HG02870 (cell line): ENCODE data around the gene HSD3B1.
"Not testable (repeated sequence)": the region's sequence is repeated elsewhere in the genome, so short reads cannot be mapped to it uniquely, and the experiment has no call there.

Experiments
- ATAC-seq: cut with Tn5 transposase; IDR thresholded peaks from one replicate; pipeline ENCODE4 v1.9.1; 2021; ENCODE audit warnings: mild to moderate bottlenecking, moderate library complexity; ENCODE audit not compliant: unreplicated experiment

The HSD3B1 gene

GRCh38 chr1:119552656-119553055, 45.6 kb downstream of the HSD3B1 start:
- not testable (repeated sequence) for ATAC-seq

- ATAC-seq, result not testable (repeated sequence)
Observed at GRCh38 chr1:119553302-119554071, 46.5 kb downstream of the HSD3B1 start.

GRCh38 chr1:119554183-119554582, 47.2 kb downstream of the HSD3B1 start:
- ATAC-seq, result no peak

- ATAC-seq, result no peak
Observed at GRCh38 chr1:119556423-119556822, 49.4 kb downstream of the HSD3B1 start.

DNA sequence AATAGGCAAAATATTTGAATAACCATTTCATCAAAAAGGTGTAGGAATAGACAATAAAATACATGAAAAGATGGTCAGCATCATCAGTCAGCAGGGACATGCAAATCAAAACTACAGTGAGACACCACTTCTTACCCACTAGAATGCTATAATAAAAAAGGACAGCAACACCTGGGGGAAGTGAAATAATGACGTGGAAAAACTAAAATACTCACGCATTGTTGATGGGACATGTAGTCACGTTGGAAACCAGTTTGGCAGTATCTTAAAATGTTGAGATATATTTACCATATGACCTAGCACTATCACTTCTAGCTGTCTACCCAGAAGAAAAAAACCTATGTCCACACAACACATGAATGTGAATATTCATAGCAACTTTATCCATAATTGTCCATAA, 53.4 kb downstream of the HSD3B1 start:
- peak; percentile 41 for ATAC-seq

DNA sequence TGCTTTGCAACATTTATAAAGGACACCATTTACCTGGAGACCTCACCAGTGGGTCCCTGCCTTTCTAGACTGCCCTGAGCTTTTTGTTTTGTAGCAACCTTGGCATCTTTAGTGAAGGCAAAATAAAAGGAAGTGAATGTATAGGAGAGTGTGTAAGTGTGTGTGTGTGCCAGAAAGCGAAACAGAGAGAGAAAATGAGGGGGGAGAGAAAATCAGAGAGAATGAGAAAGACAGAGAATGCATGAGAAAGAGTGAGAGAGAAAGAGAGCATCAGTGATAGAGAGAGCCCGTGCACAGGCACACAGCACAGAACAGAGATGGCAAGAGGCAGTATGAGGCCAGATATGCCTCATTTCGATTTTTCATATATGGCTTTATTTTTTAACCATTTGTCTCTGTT, 57.5 kb downstream of the HSD3B1 start:
- peak; percentile 79 for ATAC-seq
